Epithelial cell of esophagus (primary cell): ENCODE data around the gene GFRA4.

ENCODE experiments used
- DNase-seq: peaks from one replicate; pipeline ENCODE4 v3.0.0; 2010; ENCODE audit warnings: low read depth
- H3K4me3 ChIP-seq: 2 replicates; pipeline ENCODE4 v1.5.1; 2011; ENCODE audit warnings: mild to moderate bottlenecking, low read length, control low read depth
- TF ChIP-seq, protein P1 (sequence below): IDR thresholded peaks from 2 replicates; pipeline ENCODE4 v1.5.1; 2011; ENCODE audit warnings: low read depth, mild to moderate bottlenecking, low read length, control low read depth, inconsistent platforms; ENCODE audit not compliant: insufficient read depth; ENCODE audit errors: missing control alignments

The GFRA4 gene

DNA sequence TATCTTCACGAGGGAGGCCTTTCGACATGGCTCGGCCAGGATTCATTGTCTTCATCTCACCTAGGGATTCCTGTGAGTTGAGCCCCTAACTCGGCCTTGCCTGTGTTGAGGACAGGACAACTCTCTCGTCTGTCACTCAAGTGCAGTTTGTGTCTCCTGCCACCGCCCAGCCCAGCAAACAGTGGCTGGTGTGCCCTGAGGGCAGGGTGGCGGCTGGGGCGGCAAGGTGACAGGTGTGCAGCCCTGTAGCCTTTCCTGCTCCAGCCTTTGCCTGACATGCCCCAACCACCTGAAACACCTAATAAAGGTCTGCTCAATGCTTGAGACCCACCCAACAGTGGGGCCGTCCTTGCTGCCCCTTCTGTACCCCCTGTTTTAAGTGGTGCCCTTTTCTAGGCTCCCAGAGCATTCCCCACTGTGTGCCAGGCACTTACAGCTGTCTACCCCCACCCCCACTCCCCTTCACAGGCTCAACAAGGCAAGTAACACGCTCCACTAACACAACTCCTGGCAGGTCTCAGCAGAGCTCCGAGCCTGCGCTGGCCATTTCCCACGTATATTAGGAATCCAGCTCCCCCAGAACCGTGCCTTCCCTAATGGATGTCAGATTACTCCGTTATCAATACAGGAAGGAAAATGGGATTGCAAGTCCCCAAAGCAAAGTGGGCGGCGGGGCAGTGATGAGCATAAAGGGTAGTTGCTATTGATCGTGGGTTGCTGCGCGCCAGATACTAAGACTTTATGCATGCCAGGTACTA, 17.7 kb downstream of the GFRA4 start:
- TF ChIP-seq, protein P1, sequence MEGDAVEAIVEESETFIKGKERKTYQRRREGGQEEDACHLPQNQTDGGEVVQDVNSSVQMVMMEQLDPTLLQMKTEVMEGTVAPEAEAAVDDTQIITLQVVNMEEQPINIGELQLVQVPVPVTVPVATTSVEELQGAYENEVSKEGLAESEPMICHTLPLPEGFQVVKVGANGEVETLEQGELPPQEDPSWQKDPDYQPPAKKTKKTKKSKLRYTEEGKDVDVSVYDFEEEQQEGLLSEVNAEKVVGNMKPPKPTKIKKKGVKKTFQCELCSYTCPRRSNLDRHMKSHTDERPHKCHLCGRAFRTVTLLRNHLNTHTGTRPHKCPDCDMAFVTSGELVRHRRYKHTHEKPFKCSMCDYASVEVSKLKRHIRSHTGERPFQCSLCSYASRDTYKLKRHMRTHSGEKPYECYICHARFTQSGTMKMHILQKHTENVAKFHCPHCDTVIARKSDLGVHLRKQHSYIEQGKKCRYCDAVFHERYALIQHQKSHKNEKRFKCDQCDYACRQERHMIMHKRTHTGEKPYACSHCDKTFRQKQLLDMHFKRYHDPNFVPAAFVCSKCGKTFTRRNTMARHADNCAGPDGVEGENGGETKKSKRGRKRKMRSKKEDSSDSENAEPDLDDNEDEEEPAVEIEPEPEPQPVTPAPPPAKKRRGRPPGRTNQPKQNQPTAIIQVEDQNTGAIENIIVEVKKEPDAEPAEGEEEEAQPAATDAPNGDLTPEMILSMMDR: no peak
- DNase-seq: no peak
- no peak overlapping the region for H3K4me3 ChIP-seq

DNA sequence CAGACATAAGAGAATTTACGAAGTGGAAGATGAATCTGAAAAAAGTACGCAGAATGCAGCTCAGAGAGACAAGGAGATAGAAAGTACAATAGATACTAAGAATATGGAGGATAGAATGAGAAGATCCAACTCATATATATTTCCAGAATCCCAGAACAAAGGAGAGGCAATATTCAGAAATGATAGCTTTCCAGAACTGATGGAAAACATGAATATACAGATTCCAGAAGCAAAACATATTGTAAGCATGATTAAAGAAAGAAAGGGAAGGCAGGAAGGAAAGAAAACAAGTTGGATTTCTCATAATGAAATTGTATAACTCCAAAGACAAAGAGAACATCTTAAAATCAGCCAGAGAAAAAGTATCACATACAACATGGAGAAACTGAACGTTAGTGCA, 22.9 kb downstream of the GFRA4 start:
- no peak for DNase-seq
- no peak overlapping the region for H3K4me3 ChIP-seq
- TF ChIP-seq, protein P1: no peak

DNA sequence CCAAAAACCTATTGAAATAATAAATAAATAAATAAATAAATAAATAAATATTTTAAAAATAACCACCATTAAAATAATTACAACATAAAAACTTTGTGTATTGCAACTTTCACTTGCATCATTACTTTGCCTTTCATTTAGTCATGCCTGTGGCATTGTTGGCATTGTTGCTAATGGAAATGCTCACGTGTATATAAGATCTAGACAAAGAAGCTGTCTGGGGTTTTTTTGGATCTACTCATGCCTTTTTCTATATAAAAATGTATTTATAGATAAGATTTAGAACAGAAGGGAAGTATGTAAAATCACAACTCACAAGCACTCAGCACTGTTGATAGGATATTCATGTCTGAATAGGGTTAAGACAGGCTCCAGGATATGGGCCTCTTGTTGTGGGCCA, 27.9 kb downstream of the GFRA4 start:
- H3K4me3 ChIP-seq: no peak overlapping the region
- DNase-seq: no peak
- TF ChIP-seq, protein P1: no peak

DNA sequence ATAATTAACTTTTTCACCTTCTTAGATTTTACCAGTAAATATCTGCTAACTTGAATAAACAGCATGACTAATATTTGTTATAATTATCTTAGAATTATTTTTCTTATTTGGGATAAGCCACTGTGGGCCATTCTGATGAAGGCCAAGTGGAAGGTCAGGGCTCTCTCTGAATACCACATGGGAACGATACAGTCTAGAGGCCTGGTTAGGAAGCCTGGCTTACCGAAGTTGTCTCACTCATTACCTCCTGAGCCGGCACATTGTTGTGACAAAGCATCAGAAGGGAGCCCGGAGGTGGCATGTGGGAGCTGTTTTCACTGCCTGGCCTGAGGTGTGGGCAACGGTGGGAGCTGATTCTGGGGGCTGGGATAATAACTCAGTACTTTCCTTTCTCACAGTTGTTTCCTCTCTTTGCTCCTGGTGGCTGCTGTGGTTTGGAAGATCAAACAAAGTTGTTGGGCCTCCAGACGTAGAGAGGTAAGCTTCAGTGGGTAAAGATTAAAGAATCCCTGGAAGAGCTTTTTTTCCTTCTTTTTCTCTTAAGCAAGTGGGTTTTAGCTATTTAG, 29.2 kb downstream of the GFRA4 start:
- no peak overlapping the region for H3K4me3 ChIP-seq
- TF ChIP-seq, protein P1: no peak
- DNase-seq: no peak

DNA sequence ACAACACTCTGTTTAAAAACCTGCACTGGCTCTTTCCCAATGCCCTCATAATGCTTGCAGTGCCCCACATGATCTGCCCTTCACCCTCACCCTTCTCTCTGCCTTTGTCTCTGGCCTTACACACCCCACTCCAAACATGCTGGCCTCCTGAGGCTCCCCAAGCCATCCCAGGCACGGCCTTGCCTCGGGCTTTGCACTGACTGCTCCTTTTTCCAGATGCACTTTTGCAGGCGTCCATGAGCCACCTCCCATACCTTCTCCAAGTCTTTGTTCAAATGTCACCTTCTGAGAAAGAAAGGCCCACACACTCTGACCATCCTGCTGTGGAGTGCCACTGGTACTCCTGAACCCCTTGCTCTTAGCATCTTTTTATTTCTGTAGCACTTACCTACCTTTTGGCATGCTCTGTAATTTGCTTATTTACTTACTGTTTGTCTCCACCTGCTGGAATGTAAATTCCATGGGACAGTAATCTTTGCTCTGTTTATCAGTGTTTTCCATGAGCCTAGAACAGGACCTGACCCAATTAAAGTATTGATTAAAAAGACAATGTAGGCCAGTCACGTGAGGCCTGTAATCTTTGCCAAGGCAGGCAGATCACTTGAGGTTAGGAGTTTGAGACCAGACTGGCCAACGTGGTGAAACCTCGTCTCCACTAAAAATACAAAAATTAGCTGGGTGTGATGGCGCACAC, 30.7 kb downstream of the GFRA4 start:
- DNase-seq: no peak
- no peak overlapping the region for H3K4me3 ChIP-seq
- TF ChIP-seq, protein P1: peak; percentile 11

DNA sequence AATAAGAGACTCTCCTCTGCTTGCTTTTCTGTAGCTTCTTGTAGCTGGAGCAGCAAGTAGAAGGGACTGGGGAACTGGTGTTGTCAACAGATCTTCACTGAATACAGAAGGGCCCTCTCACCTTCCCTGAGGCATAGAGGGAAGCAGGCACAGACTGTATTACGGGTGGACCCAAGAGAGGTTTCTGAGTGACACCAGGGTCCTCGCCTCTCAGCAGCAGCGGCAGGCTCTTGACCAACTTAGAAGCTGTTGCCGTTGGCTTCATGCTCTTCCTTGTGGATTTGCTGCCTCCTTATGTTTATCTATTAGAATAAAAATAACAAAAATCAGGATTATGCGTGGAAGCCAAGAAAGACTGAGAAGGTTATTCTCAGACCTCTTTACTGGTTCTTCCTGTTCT, 31.7 kb downstream of the GFRA4 start:
- DNase-seq: no peak
- no peak overlapping the region for H3K4me3 ChIP-seq
- TF ChIP-seq, protein P1: no peak
